ENCODE results near the gene CLCN1. TPM values are rescaled to one million over a fixed set of nuclear protein-coding genes. Genes with fewer than 3 reads are reported as not detected.

CLCN1 gene
- total and polyA plus RNA-seq, 2 of the 4 experiments (the other 2 are of a cell fraction): not detected

DNA sequence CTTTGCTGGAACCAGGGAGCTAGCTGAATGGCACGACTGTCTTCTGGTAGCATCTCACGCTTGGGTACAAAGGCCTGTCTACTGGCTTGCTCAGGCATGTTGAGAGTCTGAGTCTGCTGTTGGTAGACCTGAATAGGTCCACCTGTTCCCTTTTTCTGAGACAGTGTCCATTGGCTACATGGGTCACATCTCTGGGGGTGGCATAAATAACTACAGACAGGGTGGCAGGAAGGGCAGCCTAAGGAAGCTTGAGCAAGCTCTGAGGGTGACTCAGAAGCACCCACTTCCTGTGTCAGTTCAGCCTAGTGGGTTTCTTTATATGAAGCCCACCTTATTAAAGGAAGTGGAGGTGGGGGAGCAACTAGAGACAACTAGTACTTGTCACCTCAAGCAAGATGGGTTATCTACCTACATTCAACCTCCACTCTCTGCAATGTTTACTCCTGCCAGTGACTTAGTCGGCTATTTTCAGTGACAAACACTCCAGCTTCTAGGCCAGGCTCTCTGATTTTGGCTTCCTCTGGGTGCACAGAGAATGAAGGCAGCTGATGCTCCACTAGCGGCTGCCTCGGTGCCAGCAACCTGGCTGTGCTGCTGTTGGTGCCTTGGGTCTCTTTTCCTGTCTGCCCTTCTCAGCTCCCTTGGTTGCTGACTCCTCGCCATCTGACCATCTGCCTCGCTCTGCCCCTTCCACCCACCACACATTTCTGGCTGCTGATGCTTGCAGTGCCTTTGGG is 59.6 kb downstream of the CLCN1 start:
- Histone ChIP-seq H3K27me3 (ENCODE audit: control insufficient read depth, insufficient read depth, low read length) (no peaks in the 10 kb centered on the region), H3K4me1 (ENCODE audit: control insufficient read depth, insufficient read depth, low read length) (peaks cover 13% of the 10 kb centered on the region), H4K8ac (ENCODE audit: low read depth in 2 of 2, low read length in 2 of 2) (peak overlapping the region in 1 of 2 experiments; percentile 29; a peak in 1 of 4 replicates), H3K56ac (ENCODE audit: extremely low read depth, insufficient read depth, low read length) (no peak overlapping the region), H2BK20ac (ENCODE audit: low read depth, low read length) (no peak overlapping the region; the same call in 1 of the 2 replicates), H3K4me2 (ENCODE audit: low read depth, low read length) (no peak overlapping the region), H3K4ac (ENCODE audit: low read depth, low read length) (peak overlapping the region; percentile 43), H3K27ac (ENCODE audit: insufficient read depth, low read length) (no peak overlapping the region; the same call in 1 of the 2 replicates), H3K23ac (ENCODE audit: low read depth, low read length) (peak overlapping the region; percentile 68; the same call in 1 of the 2 replicates), H2AFZ (replicated peaks; ENCODE audit: low read length, poor library complexity) (peak overlapping the region; percentile 25), H3K9ac (ENCODE audit: low read depth, low read length) (no peak overlapping the region), H3K18ac (ENCODE audit: low read depth, low read length) (no peak overlapping the region), H2BK15ac (ENCODE audit: low read depth, low read length) (peak overlapping the region; percentile 87; the same call in 2 of the 3 replicates), H3K14ac (replicated peaks; ENCODE audit: low read depth, low read length) (peak overlapping the region; percentile 73), H4K5ac (ENCODE audit: low read depth, low read length) (peak overlapping the region; percentile 31; the same call in 1 of the 2 replicates), H3K4me3 (ENCODE audit: insufficient read depth, low read depth, low read length) (no peak overlapping the region), H2BK5ac (ENCODE audit: low read depth, low read length, poor library complexity, severe bottlenecking) (peak overlapping the region; percentile 7), H3K9me3 (ENCODE audit: control insufficient read depth, insufficient read depth, low read length) (no peaks in the 10 kb centered on the region), H2AK5ac (ENCODE audit: low read depth, low read length) (peak overlapping the region; percentile 83), H2BK120ac (ENCODE audit: low read depth, low read length) (peak overlapping the region; percentile 51; the same call in 1 of the 2 replicates), H3K79me1 (ENCODE audit: low read depth in 1 of 2, low read length in 2 of 2) (peaks cover 9 to 31% of the 10 kb centered on the region in 2 experiments; a peak in 3 of 4 replicates), H3K9me1 (ENCODE audit: insufficient read depth, low read length) (peaks cover 14% of the 10 kb centered on the region; the same call in 1 of the 2 replicates), H3K36me3 (ENCODE audit: control insufficient read depth, insufficient read depth, low read length) (no peaks in the 10 kb centered on the region), H2AK9ac (replicated peaks; ENCODE audit: low read depth, low read length, poor library complexity) (peak overlapping the region; percentile 71), H4K91ac (ENCODE audit: insufficient read depth, low read depth, low read length) (peak overlapping the region; percentile 46; the same call in 1 of the 2 replicates), H4K20me1 (ENCODE audit: insufficient read depth, low read length) (no peaks in the 10 kb centered on the region)
- no TSS peak for BruUV-seq (replicated peaks)
- no peak for ATAC-seq (ENCODE audit: low read depth)
- dilution Hi-C loops (cut with HindIII; ENCODE audit: low sequenced_read_pairs, unreplicated experiment): no loop called here
- 70% methylated on average over 5 of the region's 7 CpGs; no CpG with 5 or more reads in 1 of the 2 experiments for WGBS, 2 experiments (ENCODE audit: extremely low coverage in 2 of 2, insufficient read length in 1 of 2)
- POLR2A ChIA-PET (ENCODE audit: unreplicated experiment): no interaction called here
- CTCF ChIA-PET: interaction anchor here (1.1 kb wide), 1 partner anchor 10 kb away, joined by 3 read pairs; no protein-coding TSS in a partner anchor
- DNase-seq: no peak
- in situ Hi-C loops (cut with MboI; ENCODE audit: low sequenced_read_pairs): no loop called here
- TF ChIP-seq CEBPB (IDR thresholded peaks at IDR 0.05; ENCODE audit: low read depth, low read length) (peak; percentile 57; the same call in 1 of the 2 replicates), MAFK (IDR thresholded peaks at IDR 0.05; ENCODE audit: low read depth, low read length) (no peak)
- intact Hi-C loops (cut with micrococcal nuclease): no loop called here

All from IMR-90 (cell line).